ENCODE results near the gene GLYATL1B.
A peak's percentile ranks its signal among the peaks of the same experiment; 100 is the strongest.
"Not testable (repeated sequence)": the region's sequence is repeated elsewhere in the genome, so short reads cannot be mapped to it uniquely, and the experiment has no call there.

GLYATL1B gene, protein sequence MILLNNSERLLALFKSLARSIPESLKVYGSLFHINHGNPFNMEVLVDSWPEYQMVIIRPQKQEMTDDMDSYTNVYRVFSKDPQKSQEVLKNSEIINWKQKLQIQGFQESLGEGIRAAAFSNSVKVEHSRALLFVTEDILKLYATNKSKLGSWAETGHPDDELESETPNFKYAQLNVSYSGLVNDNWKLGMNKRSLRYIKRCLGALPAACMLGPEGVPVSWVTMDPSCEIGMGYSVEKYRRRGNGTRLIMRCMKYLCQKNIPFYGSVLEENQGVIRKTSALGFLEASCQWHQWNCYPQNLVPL

GRCh38 chr11:59086007-59086406 is at the start of gene GLYATL1B:
Gene GLYATL1B, plus strand, starts transcription at chr11:59086307. Its CDS starts 0 bp downstream, at chr11:59086307.
- DNase-seq (ENCODE audit: low read depth, low spot score), result not testable (repeated sequence)

GRCh38 chr11:59036542-59036941 is 49.6 kb upstream of the GLYATL1B start:
- DNase-seq (ENCODE audit: low read depth, low spot score), result not testable (repeated sequence)

DNA sequence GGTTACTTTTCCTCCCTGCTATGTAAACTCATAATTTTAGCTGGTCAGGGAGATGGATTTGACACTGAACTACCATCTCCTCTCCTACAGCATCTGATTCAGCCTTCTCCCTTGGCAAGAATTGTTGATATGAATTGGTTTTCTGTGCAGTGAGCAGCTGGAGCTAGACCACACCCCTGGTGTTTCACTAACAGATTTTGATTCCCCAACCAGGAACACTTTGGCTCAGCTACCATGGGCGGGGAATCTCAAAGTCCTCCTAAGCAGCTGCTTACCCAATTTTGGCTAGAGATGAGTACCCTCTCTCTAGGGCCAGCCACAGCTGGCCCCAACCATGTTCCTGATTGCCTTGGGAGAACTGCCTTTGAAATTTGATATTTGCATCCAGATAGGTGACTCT is 48.7 kb upstream of the GLYATL1B start:
- DNase-seq (ENCODE audit: low read depth, low spot score), result not testable (repeated sequence)

GRCh38 chr11:59040607-59041006 is 45.5 kb upstream of the GLYATL1B start:
- no peak for DNase-seq (ENCODE audit: low read depth, low spot score)

- not testable (repeated sequence) for DNase-seq (ENCODE audit: low read depth, low spot score)
These were observed 34.7 kb upstream of the GLYATL1B start for GRCh38 chr11:59051383-59051782.

GRCh38 chr11:59052355-59052754 is 33.8 kb upstream of the GLYATL1B start:
- DNase-seq (ENCODE audit: low read depth, low spot score), result not testable (repeated sequence)

- peak; percentile 54 for DNase-seq (ENCODE audit: low read depth, low spot score)
These were observed 32.7 kb upstream of the GLYATL1B start for GRCh38 chr11:59053387-59053786.

DNA sequence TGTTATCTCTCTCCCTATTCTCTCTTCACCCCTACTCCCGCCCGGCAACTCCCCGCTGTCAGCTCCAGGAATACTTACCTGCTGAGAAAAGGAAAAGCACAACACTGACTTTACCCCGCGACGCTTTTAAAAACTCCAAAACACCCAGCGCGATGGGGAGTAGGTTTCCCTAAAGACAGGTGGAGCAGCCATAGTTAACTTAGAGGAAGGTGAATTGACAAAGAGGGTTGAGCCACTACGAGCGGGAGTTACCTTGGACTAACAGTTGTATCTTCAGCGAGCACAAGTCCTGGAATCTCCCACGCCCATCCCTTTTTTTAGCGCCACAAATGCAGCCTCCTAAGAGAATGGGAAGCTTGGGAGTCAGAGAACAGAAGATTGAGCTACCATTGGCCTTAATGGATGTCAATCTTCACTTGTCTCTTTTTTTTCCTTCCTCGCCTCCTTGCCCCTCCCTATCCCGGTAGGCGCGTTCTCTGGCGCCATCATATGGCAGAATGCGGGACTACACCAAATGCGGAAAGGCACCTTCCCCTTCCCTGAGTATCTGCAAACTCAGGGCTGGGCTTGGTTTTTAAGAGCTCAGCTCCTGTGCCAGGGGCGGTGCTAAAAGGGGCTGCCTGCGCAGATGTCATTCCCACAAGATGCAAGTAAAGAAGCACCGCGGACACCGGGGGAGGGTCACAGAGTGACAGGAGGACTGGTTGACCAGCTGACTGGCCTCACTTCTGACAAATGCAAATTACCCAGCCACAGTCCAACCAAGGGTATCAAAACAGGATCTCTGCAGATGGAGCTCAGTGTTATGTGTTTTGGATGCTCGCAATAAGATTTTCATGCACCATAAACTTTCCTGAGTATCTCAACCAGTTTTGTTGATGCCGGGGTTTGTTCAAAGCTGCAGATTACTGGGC is 27.7 kb upstream of the GLYATL1B start:
- peak; percentile 51 for DNase-seq (ENCODE audit: low read depth, low spot score)

- not testable (repeated sequence) for DNase-seq (ENCODE audit: low read depth, low spot score)
These were observed 26.0 kb upstream of the GLYATL1B start for GRCh38 chr11:59060096-59060495.

DNA sequence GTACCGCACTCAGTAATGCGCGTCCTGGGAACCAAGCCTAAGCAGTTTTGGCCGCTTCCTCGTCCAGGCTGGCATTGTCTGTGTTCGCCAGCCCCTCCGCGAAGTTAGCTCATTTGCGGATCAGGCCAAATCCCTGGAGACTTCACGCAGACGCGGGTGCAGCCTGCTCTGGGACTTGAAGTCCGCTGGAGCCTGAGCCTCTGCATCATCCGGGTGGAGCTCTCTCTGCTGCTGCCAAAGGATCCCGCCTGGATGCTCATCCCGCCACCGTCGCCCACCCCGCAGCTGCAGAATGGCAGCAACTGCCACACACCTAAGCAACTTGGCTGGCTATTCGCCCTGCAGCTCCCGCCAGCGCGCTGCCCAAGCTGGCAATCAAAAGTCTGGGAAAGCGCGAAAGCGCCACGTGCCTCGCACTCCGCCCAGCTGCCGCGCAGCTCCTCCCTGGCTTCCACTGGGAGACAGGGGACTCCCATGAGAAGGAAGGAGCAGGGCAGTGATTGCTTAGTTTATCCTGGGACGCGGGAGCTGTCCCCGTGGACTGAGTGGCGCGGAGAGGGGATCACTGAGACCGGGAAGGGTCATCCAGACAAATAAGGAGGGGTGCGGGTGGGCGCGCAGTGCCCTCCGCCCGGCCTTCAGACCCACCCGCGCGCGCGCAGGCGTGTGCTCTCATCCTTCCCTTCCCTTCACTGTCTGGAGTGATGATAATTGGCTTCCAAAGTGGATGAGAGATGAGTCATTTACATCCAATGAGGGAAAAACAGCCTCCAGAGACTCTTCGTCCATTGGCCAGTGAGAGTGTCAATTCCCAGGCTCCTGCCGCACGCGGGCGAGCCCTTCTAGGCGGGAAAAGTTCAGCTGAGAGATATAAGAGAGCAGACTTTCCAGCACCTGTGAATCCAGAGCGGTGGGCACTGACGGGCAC is 23.2 kb upstream of the GLYATL1B start:
- no peak for DNase-seq (ENCODE audit: low read depth, low spot score)

DNA sequence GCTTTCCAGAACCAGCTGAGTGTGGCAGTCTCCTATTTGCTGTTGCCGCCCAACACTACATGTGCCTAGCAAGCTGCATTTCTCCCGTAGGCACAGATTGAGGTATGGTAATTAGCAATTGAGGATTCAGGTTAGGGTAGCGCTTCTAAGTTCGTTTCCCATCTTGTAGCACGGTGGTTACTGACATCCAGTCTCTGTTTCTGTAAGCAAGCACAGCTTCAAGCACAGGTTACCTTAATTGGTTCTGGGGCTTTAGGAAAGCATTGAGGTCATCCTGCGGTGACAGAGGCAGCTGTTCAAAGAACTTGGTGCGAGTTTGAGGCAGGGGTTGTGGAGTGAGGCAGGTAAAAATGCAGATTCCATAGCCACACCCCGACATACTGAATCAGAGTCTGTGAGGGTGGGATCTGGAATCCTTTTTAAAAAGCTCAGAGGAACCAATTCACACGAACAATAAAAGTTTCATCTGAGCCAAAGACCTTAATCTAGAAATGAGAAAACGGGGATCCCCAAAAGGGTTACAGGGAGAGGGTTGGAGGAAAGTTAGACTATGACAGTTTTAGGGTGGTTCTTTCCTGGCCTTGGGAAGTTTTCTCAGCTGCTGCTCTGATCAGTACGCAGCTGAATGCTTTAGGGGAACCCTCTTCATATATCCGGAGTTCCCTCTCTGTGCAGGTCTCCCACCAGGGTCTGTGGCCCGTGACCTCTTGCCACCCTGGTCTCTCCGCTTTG is 21.9 kb upstream of the GLYATL1B start:
- not testable (repeated sequence) for DNase-seq (ENCODE audit: low read depth, low spot score)

DNA sequence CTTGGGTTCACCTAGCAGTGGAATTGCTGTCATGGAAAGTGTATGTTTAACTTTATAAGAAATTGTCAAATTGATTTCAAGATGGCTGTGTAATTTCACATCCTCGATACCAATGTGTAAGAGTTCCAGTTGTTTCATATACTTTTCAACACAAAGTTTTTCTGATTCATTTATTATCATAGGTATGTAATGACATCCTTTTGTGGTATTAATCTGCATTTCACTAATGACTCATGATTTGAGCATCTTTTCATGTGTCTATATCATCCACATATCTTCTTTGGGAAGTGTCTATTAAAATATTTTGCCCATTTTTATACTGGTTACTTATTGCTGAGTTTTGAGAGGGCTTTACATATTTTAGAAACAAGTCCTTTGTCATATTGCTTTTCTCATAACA is 17.0 kb upstream of the GLYATL1B start:
- DNase-seq (ENCODE audit: low read depth, low spot score), result no peak

GRCh38 chr11:59076876-59077571 is 9.1 kb upstream of the GLYATL1B start:
- no peak for DNase-seq (ENCODE audit: low read depth, low spot score)

DNA sequence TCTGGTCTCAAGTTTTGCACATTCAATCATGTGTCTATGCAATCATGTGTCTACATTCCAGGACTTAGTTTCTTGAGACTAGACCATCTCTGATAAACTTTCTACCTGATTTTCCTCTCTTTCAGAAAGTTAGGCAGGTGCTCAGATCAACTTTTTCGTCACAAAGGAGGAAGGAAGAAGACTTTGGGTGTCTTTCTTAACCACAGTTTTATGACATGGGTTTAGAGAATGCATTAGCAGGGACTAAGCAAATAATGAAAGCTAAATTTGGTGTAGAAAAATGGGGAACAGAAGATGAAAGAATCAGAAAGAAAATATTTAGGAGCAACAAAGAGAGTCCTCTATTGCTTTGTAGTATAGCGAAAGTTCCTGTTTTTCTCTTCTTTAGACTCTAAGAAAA is 7.7 kb upstream of the GLYATL1B start:
- no peak for DNase-seq (ENCODE audit: low read depth, low spot score)

GRCh38 chr11:59079086-59079485 is 7.0 kb upstream of the GLYATL1B start:
- DNase-seq (ENCODE audit: low read depth, low spot score), result no peak

- not testable (repeated sequence) for DNase-seq (ENCODE audit: low read depth, low spot score)
These were observed 5.7 kb upstream of the GLYATL1B start for GRCh38 chr11:59080421-59080820.

DNA sequence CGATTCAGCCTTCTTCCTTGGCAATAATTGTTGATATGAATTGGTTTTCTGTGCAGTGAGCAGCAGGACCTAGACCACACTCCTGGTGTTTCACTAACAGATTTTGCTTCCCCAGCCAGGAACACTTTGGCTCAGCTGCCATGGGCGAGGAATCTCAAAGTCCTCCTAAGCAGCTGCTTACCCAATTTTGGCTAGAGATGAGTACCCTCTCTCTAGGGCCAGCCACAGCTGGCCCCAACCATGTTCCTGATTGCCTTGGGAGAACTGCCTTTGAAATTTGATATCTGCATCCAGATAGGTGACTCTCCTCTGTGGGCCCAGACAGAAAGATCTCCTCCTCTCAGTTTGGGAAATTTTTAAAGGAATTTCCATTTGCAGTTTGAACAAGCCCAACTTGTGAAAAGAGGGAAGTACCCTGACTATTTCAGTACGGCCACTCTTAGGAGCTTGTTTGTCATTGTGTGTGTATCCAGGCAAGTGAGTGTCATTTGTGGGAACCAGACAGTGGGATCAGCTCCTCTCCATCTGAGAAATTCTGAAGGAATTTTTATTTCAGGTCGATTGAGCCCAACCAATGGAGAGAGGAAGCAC is 4.6 kb upstream of the GLYATL1B start:
- not testable (repeated sequence) for DNase-seq (ENCODE audit: low read depth, low spot score)

GRCh38 chr11:59088162-59088561 is 2.1 kb downstream of the GLYATL1B start:
- DNase-seq (ENCODE audit: low read depth, low spot score), result no peak

GRCh38 chr11:59093576-59093975 is 7.5 kb downstream of the GLYATL1B start:
- not testable (repeated sequence) for DNase-seq (ENCODE audit: low read depth, low spot score)

- DNase-seq (ENCODE audit: low read depth, low spot score), result not testable (repeated sequence)
These were observed 9.1 kb downstream of the GLYATL1B start for GRCh38 chr11:59095225-59095624.

Data from activated naive CD8-positive, alpha-beta T cell treated with anti-CD3 and anti-CD28 coated beads, Interleukin-2, amount 50 U/mL, for 16 hours (primary cell).